AG04450 (cell line): Measurements from ENCODE around the gene COG1. TPM values are rescaled to one million over a fixed set of nuclear protein-coding genes. Genes with fewer than 3 reads are reported as not detected.

Source experiments
- CTCF ChIA-PET: fragments of 300-600, 350-600 bp; formaldehyde crosslinking; extraction: SDS; loops from one replicate; lab custom pipeline; 2022; ENCODE audit warnings: antibody characterized with exemption, inconsistent platforms; lab: Charles Lee
- POLR2A ChIA-PET: fragments of 350-600 bp; formaldehyde crosslinking; extraction: SDS; loops from one replicate; lab custom pipeline; 2021; ENCODE audit warnings: antibody characterized with exemption, inconsistent platforms; lab: Yijun Ruan, JAX
- DNase-seq: peaks from one replicate; pipeline ENCODE4 v3.0.0-alpha.2; 2011; ENCODE audit warnings: low read depth, low spot score
- H3K27ac ChIP-seq: one replicate; pipeline ENCODE4 v1.5.1; 2012; ENCODE audit warnings: low read depth, low read length, control low read depth
- H3K27me3 ChIP-seq: one replicate; pipeline ENCODE4 v1.6.0; 2012; ENCODE audit warnings: low read length; ENCODE audit not compliant: control insufficient read depth, insufficient read depth
- H3K4me3 ChIP-seq: 2 replicates; pipeline ENCODE4 v1.5.1; 2011; ENCODE audit warnings: mild to moderate bottlenecking, low read depth, low read length, control low read depth
- H3K9me3 ChIP-seq: 2 replicates; pipeline ENCODE4 v1.5.1; 2012; ENCODE audit warnings: low read length; ENCODE audit not compliant: control insufficient read depth, insufficient read depth
- polyA plus RNA-seq: library from polyadenylated mRNA; depleted of rRNA; stranded (reverse); fragments of >200 nt; gene quantifications from 2 replicates; pipeline ENCODE4 v1.2.3, GENCODE V29; 2011
- TF ChIP-seq, protein P1 (sequence below): IDR thresholded peaks from 2 replicates; pipeline ENCODE4 v1.5.1; 2011; ENCODE audit warnings: low read depth, low read length, control low read depth, inconsistent platforms

COG1 gene
- polyA plus RNA-seq, 1 experiment = 30.2 TPM

DNA sequence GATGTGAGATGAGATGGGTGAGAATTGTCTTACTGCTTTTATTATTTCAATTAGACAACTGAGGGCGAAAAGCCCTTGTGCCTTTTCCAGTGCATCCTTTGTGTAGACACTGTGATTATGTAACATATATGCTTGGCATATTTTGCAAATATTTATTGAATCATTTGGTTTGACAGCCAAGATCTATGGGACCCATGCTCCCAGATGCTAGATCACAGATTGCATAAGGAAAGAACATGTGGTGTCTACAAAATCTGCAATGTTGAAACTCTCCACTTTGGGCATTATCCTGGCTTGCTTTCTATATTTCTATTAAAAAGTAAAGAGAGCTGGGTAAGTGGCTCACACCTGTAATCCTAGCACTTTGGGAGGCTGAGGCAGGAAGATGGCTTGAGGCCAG is 4.8 kb upstream of the COG1 start:
- ChIA-PET CTCF (interaction anchor here (1.1 to 8.2 kb wide), 5 partner anchors 202 to 629 kb away, joined by 3 to 243 read pairs (median 32); no protein-coding TSS in a partner anchor), POLR2A (no interaction called here)
- no peaks in the 10 kb centered on the region; the same call in 1 of the 2 replicates for H3K9me3 ChIP-seq
- H3K27me3 ChIP-seq = no peaks in the 10 kb centered on the region
- no peak for DNase-seq
- no peak overlapping the region for H3K4me3 ChIP-seq
- no peak overlapping the region for H3K27ac ChIP-seq
- TF ChIP-seq, protein P1, sequence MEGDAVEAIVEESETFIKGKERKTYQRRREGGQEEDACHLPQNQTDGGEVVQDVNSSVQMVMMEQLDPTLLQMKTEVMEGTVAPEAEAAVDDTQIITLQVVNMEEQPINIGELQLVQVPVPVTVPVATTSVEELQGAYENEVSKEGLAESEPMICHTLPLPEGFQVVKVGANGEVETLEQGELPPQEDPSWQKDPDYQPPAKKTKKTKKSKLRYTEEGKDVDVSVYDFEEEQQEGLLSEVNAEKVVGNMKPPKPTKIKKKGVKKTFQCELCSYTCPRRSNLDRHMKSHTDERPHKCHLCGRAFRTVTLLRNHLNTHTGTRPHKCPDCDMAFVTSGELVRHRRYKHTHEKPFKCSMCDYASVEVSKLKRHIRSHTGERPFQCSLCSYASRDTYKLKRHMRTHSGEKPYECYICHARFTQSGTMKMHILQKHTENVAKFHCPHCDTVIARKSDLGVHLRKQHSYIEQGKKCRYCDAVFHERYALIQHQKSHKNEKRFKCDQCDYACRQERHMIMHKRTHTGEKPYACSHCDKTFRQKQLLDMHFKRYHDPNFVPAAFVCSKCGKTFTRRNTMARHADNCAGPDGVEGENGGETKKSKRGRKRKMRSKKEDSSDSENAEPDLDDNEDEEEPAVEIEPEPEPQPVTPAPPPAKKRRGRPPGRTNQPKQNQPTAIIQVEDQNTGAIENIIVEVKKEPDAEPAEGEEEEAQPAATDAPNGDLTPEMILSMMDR = no peak

DNA sequence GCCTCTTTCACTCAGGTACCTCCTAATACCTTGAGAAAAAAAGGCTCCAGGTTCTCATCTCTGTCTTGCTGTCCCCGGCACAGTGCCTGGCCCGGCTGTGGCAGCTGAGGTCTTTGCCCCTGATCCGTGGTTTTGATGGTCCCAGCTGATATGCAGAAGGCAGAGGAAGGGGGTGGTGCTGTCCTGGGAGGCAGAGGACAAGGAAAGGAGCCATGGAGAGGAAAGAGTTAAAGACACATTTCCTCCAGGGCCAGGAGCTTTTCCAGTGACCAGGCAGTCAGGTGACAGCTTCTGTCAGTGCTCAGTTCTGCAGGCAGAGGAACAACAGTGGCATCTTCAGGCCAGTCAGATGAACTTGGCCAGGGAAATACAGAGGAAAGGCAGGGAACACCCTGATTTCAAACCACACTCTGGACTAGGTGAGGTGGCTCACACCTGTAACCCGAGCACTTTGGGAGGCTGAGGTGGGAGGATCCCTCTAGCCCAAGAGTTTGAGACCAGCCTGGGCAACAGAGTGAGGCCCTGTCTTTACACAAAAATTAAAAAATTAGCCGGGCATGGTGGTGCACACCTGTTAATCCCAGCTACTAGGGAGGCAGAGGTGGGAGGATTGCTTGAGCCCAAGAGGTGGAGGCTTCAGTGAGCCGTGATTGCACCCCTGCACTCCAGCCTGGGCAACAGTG is 3.3 kb upstream of the COG1 start:
- ChIA-PET CTCF (interaction anchor here (0.6 to 8.2 kb wide), 14 partner anchors 18 to 633 kb away, joined by 3 to 243 read pairs (median 4); no protein-coding TSS in a partner anchor), POLR2A (no interaction called here)
- no peaks in the 10 kb centered on the region for H3K27me3 ChIP-seq
- H3K9me3 ChIP-seq = no peaks in the 10 kb centered on the region; the same call in 1 of the 2 replicates
- TF ChIP-seq, protein P1 = peak; percentile 74
- H3K27ac ChIP-seq = no peak overlapping the region
- H3K4me3 ChIP-seq = no peak overlapping the region
- peak; percentile 37 for DNase-seq

DNA sequence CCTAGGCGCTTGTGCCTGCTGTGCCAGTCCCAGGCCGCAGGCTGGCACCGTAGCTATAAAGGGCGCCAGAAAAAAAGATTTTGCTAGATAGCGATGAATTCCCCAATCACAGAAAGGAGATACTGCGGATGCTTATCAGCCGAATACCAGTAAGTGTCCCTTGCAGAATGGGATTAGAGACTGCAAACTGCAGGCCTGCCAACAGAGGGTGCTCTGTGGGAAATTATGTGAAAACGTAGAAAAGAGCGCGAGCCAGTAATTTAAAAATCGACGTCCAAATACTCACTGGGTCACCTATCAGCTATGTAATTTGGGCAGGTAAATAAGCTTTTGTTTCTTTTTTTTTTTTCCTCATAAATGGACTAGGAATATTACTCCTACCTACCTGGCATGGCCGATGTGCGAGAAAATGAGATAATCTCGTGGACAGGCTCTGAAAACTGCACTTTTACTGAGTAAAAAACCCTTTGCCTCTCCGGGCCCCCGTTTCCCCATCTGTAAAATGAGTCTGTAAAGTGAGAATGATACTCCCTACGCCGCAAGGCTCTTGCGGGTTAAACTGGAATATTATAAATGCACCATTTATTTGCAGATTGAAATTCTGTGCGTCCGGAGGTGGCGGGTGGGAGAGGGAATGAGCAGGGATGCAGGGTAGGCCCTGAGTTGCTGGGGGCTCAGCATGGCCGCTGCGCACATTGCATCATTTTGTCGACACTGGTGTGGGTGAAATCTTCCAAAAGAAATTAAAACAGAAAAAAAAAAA is 1.2 kb upstream of the COG1 start:
- Histone ChIP-seq H3K4me3 (peak overlapping the region; percentile 81), H3K27me3 (no peaks in the 10 kb centered on the region), H3K27ac (no peak overlapping the region), H3K9me3 (no peaks in the 10 kb centered on the region; the same call in 1 of the 2 replicates)
- ChIA-PET POLR2A (interaction anchor here (0.6 to 1.6 kb wide), 2 partner anchors 40 to 464 kb away, joined by 9 to 10 read pairs; a partner anchor contains a TSS), CTCF (interaction anchor here (0.6 to 8.2 kb wide), 46 partner anchors 9 to 637 kb away, joined by 3 to 243 read pairs (median 4); partner anchors contain the start of gene SLC39A11)
- peak; percentile 38 for DNase-seq
- TF ChIP-seq, protein P1 = peak; percentile 85

DNA sequence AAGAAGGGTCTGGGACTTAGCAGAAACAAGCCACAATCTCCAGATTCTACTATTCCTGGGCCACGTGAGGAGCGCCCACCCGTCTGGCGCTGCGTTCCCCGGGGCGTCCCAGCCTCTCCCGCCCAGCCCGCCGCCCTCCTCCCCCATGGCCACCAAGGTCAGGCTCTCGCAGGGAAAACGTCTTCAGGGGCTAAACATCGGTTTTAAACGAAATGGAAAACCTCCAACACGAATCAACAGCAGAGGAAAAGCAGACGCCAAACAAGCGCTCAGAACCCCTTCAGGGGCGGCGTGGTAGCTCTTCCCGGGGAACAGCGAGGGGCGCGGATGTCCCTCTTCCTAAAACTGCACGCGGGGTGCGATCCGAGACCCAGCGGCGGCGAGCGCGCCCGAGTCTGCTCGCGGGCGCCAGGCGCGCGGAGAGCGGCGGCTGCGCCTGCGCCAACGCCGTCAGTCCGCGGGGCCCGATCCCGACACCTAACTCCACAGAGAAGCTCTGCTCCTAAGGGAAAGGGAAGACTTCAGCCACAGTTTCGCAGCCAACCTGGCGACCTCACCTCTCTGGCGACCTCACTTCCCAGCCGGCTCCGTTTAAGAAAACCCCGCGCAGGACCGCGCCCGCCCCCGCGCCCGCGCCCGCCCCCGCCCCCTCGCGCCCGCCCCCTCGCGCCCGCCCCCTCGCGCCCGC is 505 bp upstream of the COG1 start:
- H3K27ac ChIP-seq = peak overlapping the region; percentile 81
- TF ChIP-seq, protein P1 = no peak
- H3K4me3 ChIP-seq = peak overlapping the region; percentile 81
- ChIA-PET CTCF (interaction anchor here (0.7 to 8.2 kb wide), 31 partner anchors 9 to 635 kb away, joined by 3 to 243 read pairs (median 4); partner anchors contain the start of gene SLC39A11), POLR2A (interaction anchor here (1.6 kb wide), 1 partner anchor 39 kb away, joined by 9 read pairs; a partner anchor contains a TSS)
- H3K27me3 ChIP-seq = no peaks in the 10 kb centered on the region
- peak; percentile 33 for DNase-seq
- no peaks in the 10 kb centered on the region; the same call in 1 of the 2 replicates for H3K9me3 ChIP-seq
